GM12875 (cell line): Measurements from ENCODE around the gene CTCFL.
A peak's percentile ranks its signal among the peaks of the same experiment; 100 is the strongest.

ENCODE experiments used
- H3K4me3 ChIP-seq: one replicate; pipeline ENCODE4 v1.5.1; 2011; ENCODE audit warnings: low read depth, low read length, control low read depth
- CTCF ChIP-seq: IDR thresholded peaks from 2 replicates; pipeline ENCODE4 v1.5.1; 2011; ENCODE audit warnings: low read depth, mild to moderate bottlenecking, control low read depth, inconsistent platforms, low read length, moderate library complexity, borderline replicate concordance; ENCODE audit not compliant: insufficient read depth

The CTCFL gene

GRCh38 chr20:57469418-57470211 is 55.3 kb downstream of the CTCFL start:
- no peak for TF ChIP-seq CTCF
- no peak overlapping the region for H3K4me3 ChIP-seq

- no peak for TF ChIP-seq CTCF
- no peak overlapping the region for H3K4me3 ChIP-seq
These were observed 56.2 kb downstream of the CTCFL start for GRCh38 chr20:57468523-57469417.

- TF ChIP-seq CTCF, result no peak
- no peak overlapping the region for H3K4me3 ChIP-seq
These were observed 57.2 kb downstream of the CTCFL start for GRCh38 chr20:57467742-57468141.

DNA sequence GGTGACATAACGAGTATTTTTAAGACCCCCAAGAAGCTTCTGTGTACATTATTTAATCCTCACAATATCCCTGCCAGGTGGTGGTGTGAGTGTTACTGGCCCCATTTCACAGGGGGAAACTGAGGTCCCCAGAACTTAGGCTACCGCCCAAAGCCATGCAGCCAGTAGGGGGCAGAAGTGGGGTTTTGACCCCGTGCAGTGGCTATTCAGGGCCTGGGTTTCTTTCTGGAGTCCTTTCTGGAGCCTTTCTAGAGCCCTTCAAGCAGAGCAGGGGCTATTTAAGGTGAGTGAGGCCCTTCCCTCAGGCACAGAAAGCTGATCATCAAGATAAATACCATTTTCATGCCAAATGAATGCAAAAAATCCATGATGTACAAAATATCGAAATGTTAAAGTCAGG is 59.0 kb downstream of the CTCFL start:
- TF ChIP-seq CTCF, result peak; percentile 56
- no peak overlapping the region for H3K4me3 ChIP-seq

GRCh38 chr20:57465486-57465885 is 59.5 kb downstream of the CTCFL start:
- H3K4me3 ChIP-seq, result no peak overlapping the region
- TF ChIP-seq CTCF, result no peak

DNA sequence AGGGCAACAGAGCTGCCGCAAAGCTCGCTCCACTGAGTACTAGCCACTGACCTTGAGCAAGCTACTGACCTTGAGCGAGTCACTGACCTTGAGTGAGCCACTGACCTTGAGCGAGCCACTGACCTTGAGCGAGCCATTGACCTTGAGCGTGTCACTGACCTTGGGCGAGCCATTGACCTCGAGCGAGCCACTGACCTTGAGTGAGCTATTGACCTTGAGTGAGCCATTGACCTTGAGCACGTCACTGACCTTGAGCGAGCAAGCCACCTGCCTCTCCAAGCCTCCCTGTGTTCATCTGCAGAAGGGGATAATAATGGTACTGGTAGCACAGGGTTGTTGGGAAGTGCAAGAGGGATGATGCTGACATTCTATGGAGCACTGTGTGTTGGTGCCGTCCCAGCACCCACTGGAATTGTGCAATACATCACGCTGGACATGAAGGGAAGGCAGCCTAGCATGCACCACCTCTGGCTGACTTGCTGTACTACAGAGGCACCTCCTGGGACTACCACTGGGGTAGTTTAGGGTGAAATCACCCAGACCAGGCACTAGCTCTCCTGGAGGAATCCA is 60.2 kb downstream of the CTCFL start:
- TF ChIP-seq CTCF, result peak; percentile 58; the same call in 1 of the 2 replicates
- no peak overlapping the region for H3K4me3 ChIP-seq
